GM18909 (cell line): ENCODE data around the gene KMT2A.

Experiments
- ATAC-seq: cut with Tn5 transposase; IDR thresholded peaks from one replicate; pipeline ENCODE4 v1.9.1; 2021; ENCODE audit warnings: mild to moderate bottlenecking; ENCODE audit not compliant: unreplicated experiment, poor library complexity

KMT2A gene

DNA sequence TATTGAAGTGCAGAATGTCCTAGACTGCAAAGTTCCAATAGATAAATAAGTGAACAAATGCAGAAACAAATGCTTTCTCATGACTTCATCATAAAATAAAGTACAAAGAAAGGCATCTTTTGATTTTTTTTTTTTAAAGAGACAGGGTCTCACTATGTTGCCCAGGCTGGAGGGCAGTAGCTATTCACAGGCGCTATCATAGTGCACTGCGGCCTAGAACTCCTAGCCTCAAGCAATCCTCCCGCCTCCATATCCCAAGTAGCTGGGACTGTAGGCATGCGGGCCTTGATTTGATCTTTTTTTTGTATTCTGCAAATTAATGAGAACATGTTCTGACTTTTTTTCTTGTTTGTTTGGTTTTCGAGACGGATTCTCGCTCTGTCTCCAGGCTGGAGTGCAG, 138.3 kb downstream of the KMT2A start:
- no peak for ATAC-seq
